8988T (cell line): Measurements from ENCODE around the gene ZMYND8.

Experiments used
- DNase-seq: peaks from one replicate; pipeline ENCODE4 v3.0.0; 2011

Gene ZMYND8

GRCh38 chr20:47332381-47333206, 23.9 kb downstream of the ZMYND8 start:
- no peak for DNase-seq

DNA sequence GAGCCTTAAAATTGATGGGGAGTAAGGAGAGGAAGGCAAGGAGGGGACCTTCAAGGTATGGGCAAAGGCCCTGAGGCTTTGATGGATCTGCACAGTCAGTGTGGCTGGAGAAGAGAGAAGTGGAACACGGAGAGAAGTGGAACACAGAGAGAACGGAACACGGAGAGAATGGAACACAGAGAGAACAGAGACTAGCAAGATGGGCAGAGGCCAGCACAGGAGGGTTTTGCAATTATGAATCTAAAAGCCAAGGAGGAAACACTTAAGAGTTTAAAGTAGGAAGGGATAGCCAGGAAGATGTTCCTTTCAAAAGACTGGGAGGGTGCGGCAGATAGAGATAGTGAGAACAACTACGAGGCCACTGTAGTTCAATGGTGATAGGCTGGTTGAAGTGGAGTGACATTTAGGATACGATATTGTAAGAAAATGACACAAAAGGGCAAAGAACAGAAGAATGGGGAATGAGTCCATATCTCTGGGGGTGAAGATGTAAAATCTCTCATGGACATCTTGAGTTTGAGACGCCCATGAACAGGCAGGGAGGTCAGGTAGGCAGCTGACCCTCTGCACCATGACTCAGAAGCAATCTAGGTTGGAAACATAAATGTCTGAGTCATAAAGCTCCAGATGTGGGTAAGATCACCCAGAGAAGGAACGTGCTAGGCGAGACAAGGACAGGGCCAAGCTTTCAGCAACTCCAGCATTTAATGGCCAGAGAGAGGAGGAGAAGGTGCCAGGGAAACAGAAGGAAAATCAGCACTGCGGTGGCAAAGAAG, 25.4 kb downstream of the ZMYND8 start:
- DNase-seq, result peak; percentile 46

- DNase-seq, result no peak
Measured at GRCh38 chr20:47330071-47330470, 26.4 kb downstream of the ZMYND8 start.

DNA sequence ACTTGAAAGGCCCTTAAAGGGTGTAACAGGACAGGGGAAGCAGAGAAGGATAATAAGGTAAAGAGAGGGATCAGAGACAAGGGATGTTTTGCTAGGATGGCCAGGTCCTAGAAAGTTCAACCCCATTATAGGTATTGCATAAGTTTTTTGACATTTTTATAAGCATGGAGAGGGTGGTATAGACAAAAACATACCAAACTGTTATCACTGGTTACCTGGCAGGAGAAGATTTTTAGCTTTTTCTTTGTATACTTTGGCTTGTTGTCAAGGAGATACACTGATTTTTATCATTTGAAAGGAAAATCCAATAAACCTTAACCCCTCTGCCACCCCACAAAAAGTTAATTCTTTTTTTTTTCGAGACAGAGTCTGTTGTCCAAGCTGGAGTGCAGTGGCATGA, 28.4 kb downstream of the ZMYND8 start:
- no peak for DNase-seq

- no peak for DNase-seq
Measured at GRCh38 chr20:47327711-47328110, 28.8 kb downstream of the ZMYND8 start.

- DNase-seq, result no peak
Measured at GRCh38 chr20:47326658-47327268, 29.7 kb downstream of the ZMYND8 start.

- DNase-seq, result no peak
Measured at GRCh38 chr20:47325242-47325641, 31.3 kb downstream of the ZMYND8 start.

GRCh38 chr20:47320990-47321805, 35.3 kb downstream of the ZMYND8 start:
- DNase-seq, result no peak

GRCh38 chr20:47319517-47320252, 36.8 kb downstream of the ZMYND8 start:
- DNase-seq, result no peak

- DNase-seq, result no peak
Measured at GRCh38 chr20:47318586-47319516, 37.6 kb downstream of the ZMYND8 start.

- DNase-seq, result no peak
Measured at GRCh38 chr20:47318027-47318585, 38.4 kb downstream of the ZMYND8 start.

- peak; percentile 79 for DNase-seq
Measured at GRCh38 chr20:47317127-47317895, 39.2 kb downstream of the ZMYND8 start.

DNA sequence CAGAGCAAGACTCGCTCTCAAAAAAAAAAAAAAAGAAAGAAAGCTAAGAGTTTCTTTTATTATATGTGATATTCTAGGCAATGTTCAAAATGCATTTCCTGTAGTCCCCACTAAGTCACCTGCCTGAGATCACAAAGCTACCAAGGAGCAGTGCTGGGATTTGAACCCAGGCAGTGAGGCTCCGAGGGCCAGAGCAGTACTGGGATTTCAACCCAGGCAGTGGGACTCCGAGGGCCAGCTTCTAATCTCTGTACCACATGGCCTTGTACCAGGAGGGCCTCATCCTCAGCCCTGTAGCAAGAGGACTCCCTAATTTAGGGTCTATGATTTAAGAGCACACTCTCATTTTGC, 39.7 kb downstream of the ZMYND8 start:
- DNase-seq, result no peak

DNA sequence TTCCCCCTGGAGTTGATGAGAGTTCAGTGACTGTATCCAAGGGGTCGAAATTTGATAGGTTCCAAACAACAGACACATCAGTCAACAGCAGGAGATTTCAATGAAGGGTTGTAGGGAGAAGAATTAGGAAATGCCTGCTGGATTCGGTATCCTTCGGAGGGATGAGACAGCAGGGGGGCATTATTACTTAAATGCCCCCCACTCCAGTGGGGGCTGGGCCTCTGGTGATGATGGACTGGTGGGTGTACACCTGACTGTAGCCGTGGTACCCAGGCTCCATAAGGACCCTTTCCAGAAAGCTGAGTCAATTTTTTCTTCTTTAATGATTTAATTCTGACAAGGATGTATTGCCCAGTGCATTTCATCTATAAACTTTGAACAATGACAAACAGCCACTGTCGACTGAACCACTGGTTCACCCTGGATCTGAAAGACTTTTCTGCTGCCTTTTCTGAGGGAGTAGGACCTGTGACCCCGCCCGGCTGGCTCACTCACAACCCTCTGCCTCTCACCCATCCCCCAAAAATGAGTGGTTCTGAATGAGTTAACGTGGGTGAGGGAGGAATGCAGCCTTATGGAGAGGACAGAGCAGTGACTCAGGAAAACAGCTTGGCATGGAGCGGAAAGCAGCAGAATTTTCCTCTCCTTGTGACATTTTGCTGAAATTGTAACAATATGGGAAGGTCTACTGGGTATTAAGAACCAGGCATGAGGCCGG, 41.0 kb downstream of the ZMYND8 start:
- DNase-seq, result peak; percentile 42

DNA sequence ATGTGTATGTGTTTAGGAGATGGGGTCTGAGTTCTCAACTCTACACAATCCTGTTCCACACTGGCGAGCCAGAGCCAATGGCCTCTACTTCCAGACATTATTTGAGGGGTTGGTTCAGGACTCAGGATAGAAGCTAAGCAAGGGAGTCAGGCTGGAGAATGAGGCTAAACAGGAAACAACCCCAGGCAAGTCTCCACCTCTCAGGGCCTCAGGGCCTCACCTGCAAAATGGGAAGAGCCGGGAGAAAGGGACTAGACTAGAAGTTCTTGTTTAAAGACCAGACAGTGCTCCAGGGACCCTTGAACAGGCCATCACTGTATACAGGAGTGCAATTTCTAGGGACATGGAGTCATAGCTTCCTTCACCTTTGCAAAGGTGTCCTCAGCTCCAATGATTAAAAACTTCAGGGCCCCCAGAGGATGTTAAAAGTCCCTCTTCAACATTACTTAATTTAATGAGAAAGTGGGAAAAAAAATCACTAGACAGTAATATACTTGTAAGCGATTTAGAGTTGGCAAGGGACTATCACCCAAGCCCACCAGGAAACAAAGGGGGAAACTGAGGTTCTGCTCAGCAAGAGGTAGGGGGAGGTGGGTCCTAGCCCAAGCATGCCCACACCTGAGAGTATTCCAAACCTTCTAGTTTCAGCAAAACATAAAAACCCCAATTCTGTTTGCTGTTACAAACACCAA, 41.7 kb downstream of the ZMYND8 start:
- no peak for DNase-seq

DNA sequence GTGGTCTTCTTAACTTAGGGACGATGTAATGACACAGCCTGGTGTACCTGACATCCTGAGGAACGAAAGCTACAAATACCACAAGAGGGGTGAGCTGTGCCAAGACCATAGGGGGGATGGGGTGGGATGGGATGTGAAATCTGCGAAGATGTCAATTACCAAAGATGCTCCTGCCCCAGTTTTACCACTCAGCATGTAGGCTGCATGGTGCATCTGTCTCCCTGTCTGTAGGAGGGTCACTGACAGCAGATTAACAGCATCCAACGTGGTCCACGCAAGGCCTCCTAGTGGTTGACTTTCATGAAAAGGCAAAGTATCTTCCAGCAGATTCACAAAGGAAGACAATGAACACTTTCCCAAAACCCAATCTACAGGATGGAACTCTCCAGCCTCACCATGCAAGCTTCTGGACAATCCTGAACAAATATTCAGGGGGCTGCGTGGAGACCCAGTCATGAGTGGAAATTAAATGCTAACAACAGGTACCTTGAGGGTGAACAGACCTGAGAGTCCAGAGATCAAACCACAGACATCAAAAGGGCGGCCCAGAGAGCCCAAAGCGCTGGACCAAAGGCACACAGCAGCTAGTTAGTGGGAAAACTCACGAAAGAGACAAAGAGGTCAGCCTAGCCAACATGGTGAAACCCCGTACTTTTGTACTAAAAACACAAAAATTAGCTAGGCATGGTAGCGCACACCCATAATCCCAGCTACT, 44.4 kb downstream of the ZMYND8 start:
- DNase-seq, result no peak

GRCh38 chr20:47311211-47311610, 45.3 kb downstream of the ZMYND8 start:
- DNase-seq, result no peak

DNA sequence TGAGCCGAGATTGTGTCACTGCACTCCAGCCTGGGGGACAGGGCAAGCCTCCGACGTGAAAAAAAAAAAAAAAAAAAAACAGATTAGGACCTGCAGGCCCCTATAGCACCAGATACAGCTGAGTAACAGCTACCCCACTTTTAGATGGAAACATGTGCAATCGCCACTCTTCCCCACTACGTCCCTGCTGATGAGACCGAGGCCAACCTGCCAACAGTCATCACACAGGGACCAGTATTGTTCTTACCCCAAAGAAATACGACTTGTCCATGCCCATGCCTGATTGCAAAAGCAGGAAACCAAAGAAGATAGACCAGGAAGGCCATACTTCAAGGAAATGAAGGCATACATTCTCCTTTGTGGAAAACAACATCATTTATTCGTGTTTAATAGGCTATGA, 45.8 kb downstream of the ZMYND8 start:
- DNase-seq, result no peak
